Prostate gland (tissue), 2 donors: Measurements from ENCODE around the gene DOCK7.

Experiments
- POLR2A ChIP-seq: fragments of 450-650 bp; IDR thresholded peaks from one replicate; pipeline ENCODE4 v1.6.1; 2016; ENCODE audit warnings: antibody characterized with exemption, mild to moderate bottlenecking
- TF ChIP-seq, protein P1 (sequence below), 4 experiments: fragments of 200-600 bp in 2 of 4; fragments of 450-650 bp in 2 of 4; sonication (generic) in 2 of 4; IDR thresholded peaks; 1 replicate in 3 of 4; 2 replicates in 1 of 4; pipeline ENCODE4 v1.5.1; 2016 to 2019; ENCODE audit warnings: antibody characterized with exemption in 4 of 4, mild to moderate bottlenecking in 2 of 4, moderate library complexity in 2 of 4

DNA sequence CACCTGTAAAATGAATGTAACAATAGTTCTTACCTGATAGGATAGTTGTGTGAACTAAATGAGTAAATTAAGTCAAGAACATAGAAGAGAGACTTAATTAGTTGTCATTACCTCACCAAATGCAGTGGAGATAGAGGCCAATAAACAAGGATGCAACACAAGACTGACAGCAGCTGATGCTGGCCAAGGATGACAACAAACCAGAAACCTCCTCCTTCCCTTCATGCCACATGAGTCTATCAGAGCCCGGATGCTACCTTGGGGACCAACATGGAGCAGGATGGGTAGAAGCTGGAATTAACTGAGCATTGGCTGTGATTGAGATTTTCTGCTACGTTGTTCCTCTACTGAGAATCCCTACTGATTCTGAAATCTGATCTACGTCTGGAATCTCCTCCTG is 281.6 kb downstream of the DOCK7 start:
- TF ChIP-seq POLR2A = no peak
- TF ChIP-seq, protein P1, sequence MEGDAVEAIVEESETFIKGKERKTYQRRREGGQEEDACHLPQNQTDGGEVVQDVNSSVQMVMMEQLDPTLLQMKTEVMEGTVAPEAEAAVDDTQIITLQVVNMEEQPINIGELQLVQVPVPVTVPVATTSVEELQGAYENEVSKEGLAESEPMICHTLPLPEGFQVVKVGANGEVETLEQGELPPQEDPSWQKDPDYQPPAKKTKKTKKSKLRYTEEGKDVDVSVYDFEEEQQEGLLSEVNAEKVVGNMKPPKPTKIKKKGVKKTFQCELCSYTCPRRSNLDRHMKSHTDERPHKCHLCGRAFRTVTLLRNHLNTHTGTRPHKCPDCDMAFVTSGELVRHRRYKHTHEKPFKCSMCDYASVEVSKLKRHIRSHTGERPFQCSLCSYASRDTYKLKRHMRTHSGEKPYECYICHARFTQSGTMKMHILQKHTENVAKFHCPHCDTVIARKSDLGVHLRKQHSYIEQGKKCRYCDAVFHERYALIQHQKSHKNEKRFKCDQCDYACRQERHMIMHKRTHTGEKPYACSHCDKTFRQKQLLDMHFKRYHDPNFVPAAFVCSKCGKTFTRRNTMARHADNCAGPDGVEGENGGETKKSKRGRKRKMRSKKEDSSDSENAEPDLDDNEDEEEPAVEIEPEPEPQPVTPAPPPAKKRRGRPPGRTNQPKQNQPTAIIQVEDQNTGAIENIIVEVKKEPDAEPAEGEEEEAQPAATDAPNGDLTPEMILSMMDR (IDR thresholded peaks at IDR 0.05) = no peak
